GM21576 (cell line): Measurements from ENCODE around the gene TBCD.

Experiments used
- ATAC-seq: cut with Tn5 transposase; IDR thresholded peaks from one replicate; pipeline ENCODE4 v1.9.1; 2021; ENCODE audit warnings: mild to moderate bottlenecking, moderate library complexity; ENCODE audit not compliant: unreplicated experiment

TBCD gene

GRCh38 chr17:82917699-82918345, 166.0 kb downstream of the TBCD start:
- no peak for ATAC-seq

DNA sequence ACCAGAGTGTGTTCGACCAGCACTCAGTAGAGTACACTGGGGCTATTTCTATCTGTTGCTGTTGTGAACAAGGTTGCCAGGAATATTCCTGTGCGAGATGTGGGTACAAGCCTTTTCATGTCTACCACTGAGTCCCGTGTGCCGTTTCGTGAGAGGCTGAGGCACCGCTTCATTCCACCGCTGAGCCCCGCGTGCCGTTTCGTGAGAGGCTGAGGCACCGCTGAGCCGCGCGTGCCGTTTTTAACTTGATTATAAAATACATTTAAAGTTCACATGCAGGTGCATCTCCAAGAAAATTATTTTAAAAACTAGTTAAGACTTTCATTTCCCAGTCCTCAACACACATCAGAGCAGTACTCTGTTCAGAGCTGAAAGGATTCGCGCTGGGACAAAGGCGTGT, 166.6 kb downstream of the TBCD start:
- ATAC-seq: no peak

DNA sequence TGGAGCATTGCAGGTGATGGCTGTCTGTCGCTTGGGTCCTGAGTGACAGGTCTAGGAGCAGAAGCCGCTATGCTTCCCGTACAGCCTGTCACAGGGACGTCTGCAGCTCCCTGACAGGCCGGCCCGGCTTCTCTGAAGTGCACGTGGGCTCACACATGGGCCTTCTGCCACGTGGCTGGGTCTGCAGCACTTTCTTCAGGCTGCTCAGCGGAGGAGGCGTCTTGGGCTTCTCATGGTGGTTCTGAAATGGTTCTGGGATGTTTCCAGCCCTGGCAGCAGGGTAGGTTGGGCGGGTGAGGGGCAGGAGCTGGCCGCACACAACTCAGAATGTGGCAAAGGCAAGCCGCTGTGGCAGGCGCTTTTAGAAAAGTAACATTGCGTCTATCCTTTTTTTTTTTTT, 168.3 kb downstream of the TBCD start:
- no peak for ATAC-seq

DNA sequence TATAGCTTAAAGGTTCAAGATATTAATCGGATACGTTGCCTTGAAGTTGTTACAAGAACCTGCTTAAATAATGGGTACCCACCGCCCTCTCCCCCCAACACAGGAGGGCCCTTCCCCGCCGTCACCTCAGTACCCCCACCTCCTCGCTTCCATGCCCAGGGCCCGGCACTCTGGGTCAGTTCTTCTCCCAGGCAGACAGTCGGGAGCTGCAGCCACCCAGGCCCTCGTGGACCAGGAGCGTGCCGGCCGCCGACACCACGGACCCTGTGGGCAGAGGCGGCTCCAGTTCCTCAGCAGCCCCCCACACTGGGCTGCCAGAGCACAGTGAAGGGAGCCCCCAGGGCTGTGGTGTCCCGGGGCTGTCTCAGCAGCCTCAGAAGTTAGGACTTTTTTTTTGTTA, 168.8 kb downstream of the TBCD start:
- ATAC-seq: no peak

- ATAC-seq: no peak
These were observed 169.6 kb downstream of the TBCD start for GRCh38 chr17:82921426-82921825.

DNA sequence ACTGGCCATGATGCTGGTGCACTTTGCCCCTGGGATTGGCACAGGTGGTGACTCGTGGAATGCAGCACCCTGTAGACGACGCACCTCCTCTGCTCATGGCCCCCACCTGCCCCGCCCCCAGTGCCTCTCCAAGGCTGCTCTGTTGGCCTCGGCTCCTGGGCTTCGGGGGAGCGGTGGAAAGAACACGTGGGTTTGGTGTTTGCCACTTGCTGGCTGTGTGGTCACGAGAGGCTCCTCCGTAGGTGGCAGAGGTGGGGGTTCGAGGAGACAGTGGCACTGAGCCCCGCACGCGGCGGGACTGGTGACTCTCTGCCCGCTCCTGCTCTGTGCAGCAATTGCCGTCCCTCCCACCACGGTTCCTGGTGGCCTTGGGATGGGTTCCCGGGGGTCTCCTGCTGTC, 170.8 kb downstream of the TBCD start:
- no peak for ATAC-seq

DNA sequence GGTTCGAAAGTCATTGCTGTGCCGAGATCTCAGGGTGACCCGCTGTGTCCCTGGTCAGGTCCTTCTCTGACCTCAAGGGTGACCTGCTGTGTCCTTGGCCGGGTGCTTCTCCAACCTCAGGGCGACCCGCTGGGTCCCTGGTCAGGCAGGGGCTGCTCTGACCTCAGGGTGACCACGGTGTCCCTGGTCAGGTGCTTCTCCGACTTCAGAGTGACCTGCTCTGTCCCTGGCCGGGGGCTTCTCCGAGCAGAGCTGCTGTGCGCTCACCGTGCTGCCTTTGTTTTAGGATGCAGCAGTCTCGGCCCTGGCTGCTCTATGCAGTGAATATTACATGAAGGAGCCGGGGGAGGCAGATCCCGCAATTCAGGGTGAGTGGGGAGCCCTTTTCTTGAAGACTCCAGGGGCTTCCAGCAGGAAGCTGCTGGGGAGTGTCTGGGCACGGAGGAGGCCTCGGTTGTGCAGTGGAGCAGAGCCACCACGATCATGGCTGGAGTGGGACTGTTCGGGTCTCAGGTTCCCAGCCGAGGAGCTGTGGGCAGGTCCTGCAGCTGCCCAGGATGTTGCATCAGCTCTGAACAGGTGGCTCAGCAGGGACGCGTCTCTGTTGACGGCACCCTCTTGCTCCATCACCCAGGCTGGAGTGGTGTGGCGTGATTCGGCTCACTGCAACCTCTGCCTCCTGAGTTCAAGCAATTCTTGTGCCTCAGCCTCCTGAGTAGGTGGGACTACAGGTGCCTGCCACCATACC, 171.7 kb downstream of the TBCD start:
- ATAC-seq: no peak

- no peak for ATAC-seq
These were observed 172.3 kb downstream of the TBCD start for GRCh38 chr17:82924214-82924613.

- no peak for ATAC-seq
These were observed 172.9 kb downstream of the TBCD start for GRCh38 chr17:82924812-82925211.

DNA sequence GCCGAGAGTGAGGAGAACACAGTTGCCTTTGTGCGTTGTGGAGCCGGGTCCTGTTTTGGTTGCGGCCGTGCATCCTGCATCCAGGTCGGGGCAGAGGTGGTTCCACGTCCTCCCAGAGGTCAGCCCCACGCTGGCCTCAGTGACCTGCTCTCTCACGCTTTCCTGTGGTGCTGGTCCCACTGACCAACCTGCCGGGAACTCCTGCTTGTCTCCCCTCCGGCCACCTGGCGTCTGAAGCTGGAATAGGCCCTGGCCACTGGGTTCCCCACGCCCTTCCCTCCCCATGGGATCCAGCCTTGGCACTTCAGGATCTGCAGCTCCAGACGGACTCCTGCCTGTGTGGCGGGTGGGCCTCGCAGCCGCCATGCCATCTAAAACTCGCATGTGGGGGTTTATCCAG, 173.5 kb downstream of the TBCD start:
- no peak for ATAC-seq

DNA sequence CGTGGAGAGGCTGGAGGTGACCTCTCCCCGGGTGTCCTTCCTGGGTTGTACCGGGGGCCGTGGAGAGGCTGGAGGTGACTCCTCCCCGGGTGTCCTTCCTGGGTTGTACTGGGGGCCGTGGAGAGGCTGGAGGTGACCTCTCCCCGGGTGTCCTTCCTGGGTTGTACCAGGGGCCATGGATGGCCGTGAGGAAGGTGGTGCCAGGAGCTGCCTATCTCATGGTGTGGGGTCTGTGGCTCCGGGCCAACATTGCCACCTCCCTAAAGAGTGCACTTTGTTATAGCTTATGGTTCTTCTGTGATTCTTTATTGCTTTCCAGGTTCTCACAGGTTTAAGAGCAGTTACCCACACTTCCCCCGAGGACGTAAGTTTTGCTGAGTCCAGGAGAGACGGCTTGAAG, 174.2 kb downstream of the TBCD start:
- ATAC-seq: no peak

DNA sequence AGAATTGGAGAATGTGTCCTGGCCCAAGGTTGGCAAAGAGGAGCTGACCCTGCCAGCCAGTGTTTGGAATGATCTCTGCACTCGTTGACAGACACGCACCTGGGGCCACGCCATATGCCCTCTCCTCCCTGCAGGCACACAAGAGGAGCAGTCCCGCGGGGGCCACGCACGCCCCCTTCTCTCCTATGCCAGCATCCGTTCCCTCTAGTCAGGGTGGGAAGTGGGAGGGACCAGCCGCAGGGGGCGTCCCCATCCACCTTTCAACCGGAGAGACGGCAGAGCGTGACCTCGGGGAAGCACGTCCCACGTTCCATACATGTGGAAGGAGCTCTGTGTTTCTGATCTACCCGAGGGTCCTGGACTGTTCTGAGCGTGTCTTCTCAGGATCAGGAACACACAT, 174.9 kb downstream of the TBCD start:
- ATAC-seq: no peak

DNA sequence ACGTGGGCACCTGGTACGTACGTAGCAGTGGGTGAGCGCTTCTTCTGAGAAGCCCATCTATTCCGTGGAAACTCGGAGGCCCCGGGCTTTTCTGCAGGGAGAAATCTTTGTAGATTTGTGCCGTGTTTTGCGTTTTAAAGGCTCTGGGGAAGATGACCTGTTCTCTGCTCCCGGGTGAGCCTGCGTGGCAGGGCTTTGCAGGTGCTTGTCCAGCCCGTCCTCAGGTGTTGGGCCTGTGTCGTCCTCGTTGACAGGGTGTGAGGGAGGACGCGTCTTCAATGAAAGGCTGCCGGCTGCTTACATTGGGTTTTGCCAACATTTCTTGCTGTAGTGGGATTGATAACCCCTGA, 175.4 kb downstream of the TBCD start:
- no peak for ATAC-seq

DNA sequence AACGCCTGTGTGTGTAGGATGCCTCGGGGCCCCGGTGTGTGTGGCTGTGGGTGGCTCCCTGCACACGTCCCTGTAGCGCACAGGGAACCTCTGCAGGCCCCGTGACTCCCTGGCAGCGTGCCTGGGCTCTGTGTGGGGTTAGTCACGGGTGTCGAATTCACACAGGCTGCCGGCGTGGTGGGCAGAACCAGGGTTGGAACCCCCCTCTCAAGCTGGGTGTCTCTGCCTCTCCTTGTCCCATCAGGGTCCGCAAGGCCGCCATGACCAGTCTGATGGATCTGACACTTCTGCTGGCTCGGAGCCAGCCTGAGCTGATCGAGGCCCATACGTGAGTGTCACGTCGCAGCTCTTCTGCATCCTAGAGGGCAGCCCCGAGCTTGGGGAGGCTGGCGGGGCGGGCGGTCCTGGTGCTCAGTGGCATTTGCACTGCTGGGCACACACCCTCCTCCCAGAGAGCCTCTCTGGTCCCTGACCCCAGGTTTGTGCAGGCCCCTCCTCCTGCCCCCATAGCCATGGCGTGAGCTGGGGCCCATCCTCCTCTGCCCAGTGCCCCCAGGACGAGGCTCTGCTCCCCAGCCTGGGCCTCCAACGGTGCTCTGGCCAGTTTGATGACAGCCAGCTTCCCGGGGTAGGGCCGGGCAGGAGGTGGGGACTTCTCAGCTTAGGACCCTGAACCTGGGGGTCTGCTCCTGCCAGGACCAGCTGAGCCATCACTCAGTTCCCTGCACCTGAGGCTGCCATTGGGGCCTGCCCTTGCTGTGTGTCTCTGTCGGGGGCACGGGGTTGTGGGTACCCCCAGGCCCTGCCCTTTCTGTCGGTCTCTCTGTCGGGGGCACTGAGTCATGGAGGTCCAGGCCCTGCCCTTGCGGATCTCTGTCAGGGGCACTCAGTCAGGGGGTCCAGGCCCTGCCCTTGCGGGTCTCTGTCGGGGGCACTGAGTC, 176.1 kb downstream of the TBCD start:
- no peak for ATAC-seq

DNA sequence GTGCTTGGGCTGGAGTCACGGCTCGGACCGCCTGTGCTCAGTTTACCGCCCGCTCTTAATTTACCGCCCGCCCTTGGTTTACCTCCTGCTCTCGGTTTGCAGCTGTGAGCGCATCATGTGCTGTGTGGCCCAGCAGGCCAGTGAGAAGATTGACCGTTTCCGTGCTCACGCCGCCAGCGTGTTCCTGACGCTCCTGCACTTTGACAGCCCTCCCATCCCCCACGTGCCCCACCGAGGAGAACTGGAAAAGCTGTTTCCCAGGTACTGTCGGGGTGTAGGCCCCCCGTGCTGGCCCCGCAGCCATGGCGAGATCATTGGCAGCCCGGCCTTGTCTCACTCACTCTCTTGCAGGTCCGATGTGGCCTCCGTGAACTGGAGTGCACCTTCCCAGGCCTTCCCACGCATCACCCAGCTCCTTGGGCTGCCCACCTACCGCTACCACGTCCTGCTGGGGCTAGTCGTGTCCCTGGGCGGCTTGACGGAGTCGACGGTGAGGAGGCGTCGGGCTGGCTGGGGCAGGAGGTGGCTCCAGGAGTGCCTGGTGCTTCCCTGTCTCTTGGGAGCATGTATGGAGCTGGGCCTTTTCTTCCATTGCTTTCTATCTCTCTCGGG, 177.3 kb downstream of the TBCD start:
- no peak for ATAC-seq

GRCh38 chr17:82929676-82930042, 177.8 kb downstream of the TBCD start:
- ATAC-seq: no peak

- ATAC-seq: no peak
These were observed 178.4 kb downstream of the TBCD start for GRCh38 chr17:82930043-82930923.

DNA sequence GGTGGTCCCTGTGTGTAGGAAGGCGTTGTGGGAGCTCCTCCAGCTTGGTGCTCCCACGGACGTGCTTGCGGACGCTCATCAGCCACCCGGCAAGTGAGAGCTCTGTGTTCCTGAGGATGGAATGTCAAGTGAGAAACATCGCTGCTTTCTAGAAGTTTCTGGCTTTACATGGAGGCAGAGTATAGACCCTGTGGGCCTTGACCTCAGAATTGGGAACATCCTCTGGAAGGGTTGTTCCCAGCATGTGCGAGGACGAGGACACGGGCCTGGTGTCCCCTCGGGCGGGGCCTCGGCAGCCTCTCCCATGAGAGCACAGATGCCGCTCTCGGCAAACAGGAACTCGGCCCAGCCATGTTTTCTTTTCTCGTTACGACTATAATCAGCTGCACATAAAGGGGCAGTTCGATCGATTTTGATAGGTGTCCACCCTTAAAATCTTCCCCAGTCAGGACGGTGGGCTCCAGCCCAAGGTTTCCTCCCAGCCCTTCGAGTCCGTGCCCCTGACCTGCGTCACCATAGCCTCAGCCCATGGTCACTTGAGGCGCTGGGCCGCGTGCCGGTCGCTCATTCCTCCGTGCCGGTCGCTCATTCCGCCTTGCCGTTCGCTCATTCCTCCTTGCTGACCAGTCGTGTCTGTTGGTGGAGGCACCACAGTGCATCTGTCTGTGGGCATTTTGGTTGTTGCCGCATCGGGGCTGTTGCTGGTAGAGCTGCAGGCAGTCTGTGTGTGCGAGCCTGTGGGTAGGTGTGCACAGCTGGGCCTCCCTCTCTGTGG, 179.2 kb downstream of the TBCD start:
- ATAC-seq: no peak

DNA sequence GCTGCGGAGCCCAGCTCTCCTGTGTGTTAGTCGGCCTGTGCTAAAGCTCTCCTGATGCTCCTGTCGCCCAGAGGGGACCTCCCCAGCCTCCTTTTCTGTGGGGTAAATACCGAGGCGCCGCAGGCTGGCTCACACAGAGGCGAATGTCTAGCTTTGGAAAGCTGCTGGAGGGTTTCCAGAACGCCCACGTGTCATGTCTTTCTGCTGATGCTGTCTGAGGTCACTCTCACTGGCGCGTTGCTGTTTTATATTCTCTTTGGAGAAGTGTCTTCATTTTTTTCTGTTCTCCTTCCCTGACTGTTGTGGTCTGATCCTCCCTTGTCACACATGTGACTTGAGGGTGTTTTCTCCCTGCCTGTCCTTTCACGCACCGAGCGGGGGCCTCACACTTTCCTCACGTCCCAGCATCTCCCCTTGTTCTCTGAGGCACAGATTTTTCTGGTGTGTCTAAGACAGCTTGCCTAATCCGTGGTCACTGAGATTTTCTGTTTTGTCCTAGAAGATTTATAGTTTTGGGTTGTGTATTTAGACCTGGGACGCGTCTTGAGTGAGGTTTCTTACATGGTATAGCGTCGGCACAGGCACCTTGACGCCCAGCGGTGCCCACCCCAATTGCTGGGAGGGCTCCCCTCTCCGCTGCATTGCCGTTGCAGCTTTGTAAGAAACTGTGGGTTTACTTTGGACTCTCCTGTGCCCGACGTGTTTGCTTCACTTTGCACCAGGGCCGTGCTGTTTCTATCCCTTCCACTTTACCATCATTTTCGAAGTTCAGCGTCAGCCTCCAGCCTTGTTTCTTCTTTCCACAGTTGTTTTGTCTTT, 180.0 kb downstream of the TBCD start:
- ATAC-seq: no peak
